ENCODE results near the gene ATP5PD.

DNA sequence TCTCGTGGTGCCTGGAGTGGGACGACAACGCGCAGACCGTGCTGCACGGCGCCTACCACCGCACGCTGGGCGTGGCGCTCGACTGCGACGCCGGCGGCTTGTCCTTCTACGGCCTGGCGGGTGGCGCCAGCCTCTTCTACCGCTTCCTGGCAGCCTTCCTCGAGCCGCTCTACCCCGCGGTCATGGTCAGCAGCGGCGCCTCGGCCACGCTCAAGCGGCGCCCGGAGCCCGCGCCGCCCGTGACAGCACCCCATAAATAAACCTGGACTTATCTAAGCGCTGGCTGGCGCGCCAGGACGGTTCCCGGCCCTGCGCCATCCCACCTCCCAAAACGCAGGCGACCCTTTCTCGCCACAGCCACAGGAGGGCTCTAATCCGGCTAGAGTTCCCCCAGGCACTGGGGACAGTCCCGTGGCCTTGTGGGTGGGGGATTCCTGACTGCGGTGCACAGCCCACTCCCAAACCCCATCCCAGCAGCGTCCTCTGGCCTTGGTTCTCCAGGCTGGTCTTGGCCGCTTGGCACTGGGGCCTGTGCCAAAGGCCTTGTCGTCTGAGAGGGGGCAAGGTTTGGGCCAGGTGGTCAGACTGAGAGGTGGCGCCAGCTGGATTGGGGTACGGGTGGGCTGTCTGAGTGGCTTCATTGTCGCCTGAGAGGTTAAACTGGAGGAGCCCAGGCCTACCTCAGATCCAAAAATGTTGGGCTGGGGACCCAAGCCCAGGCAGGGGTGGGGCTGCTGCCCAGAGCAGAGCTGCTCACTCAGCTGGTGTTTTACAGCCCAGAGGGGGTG, 30.9 kb upstream of the ATP5PD start:
- TF ChIP-seq, protein P1, sequence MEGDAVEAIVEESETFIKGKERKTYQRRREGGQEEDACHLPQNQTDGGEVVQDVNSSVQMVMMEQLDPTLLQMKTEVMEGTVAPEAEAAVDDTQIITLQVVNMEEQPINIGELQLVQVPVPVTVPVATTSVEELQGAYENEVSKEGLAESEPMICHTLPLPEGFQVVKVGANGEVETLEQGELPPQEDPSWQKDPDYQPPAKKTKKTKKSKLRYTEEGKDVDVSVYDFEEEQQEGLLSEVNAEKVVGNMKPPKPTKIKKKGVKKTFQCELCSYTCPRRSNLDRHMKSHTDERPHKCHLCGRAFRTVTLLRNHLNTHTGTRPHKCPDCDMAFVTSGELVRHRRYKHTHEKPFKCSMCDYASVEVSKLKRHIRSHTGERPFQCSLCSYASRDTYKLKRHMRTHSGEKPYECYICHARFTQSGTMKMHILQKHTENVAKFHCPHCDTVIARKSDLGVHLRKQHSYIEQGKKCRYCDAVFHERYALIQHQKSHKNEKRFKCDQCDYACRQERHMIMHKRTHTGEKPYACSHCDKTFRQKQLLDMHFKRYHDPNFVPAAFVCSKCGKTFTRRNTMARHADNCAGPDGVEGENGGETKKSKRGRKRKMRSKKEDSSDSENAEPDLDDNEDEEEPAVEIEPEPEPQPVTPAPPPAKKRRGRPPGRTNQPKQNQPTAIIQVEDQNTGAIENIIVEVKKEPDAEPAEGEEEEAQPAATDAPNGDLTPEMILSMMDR (CRISPR knock-in tag; IDR thresholded peaks at IDR 0.05): peak; percentile 28; the same call in 1 of the 2 replicates
- TF ChIP-seq, protein P2, sequence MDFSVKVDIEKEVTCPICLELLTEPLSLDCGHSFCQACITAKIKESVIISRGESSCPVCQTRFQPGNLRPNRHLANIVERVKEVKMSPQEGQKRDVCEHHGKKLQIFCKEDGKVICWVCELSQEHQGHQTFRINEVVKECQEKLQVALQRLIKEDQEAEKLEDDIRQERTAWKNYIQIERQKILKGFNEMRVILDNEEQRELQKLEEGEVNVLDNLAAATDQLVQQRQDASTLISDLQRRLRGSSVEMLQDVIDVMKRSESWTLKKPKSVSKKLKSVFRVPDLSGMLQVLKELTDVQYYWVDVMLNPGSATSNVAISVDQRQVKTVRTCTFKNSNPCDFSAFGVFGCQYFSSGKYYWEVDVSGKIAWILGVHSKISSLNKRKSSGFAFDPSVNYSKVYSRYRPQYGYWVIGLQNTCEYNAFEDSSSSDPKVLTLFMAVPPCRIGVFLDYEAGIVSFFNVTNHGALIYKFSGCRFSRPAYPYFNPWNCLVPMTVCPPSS (IDR thresholded peaks at IDR 0.05): no peak
- TF ChIP-seq JDP2 (CRISPR knock-in tag; IDR thresholded peaks at IDR 0.05; ENCODE audit: borderline replicate concordance) (no peak), MEIS1 (CRISPR knock-in tag; IDR thresholded peaks at IDR 0.05; ENCODE audit: borderline replicate concordance) (no peak), POLR2A (IDR thresholded peaks at IDR 0.05; ENCODE audit: insufficient read depth in 1 of 2, low read depth in 2 of 2, low read length in 2 of 2) (no peak), SP1 (IDR thresholded peaks at IDR 0.05) (no peak), SP1 (CRISPR knock-in tag; IDR thresholded peaks at IDR 0.05) (no peak), FOXK1 (CRISPR knock-in tag; IDR thresholded peaks at IDR 0.05; ENCODE audit: borderline replicate concordance, low read depth) (no peak), TCF7L2 (IDR thresholded peaks at IDR 0.05; ENCODE audit: low read depth, low read length) (no peak)
- TF ChIP-seq, protein P3, sequence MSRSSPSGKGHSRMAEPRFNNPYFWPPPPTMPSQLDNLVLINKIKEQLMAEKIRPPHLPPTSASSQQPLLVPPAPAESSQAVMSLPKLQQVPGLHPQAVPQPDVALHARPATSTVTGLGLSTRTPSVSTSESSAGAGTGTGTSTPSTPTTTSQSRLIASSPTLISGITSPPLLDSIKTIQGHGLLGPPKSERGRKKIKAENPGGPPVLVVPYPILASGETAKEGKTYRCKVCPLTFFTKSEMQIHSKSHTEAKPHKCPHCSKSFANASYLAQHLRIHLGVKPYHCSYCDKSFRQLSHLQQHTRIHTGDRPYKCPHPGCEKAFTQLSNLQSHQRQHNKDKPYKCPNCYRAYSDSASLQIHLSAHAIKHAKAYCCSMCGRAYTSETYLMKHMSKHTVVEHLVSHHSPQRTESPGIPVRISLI (CRISPR knock-in tag; IDR thresholded peaks at IDR 0.05; ENCODE audit: borderline replicate concordance): no peak
- TF ChIP-seq, protein P4, sequence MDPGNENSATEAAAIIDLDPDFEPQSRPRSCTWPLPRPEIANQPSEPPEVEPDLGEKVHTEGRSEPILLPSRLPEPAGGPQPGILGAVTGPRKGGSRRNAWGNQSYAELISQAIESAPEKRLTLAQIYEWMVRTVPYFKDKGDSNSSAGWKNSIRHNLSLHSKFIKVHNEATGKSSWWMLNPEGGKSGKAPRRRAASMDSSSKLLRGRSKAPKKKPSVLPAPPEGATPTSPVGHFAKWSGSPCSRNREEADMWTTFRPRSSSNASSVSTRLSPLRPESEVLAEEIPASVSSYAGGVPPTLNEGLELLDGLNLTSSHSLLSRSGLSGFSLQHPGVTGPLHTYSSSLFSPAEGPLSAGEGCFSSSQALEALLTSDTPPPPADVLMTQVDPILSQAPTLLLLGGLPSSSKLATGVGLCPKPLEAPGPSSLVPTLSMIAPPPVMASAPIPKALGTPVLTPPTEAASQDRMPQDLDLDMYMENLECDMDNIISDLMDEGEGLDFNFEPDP (CRISPR knock-in tag; conservative IDR thresholded peaks at IDR 0.05): no peak
